GM10266 (cell line): ENCODE results near the gene FAM13A.

Experiments
- DNase-seq: peaks from one replicate; pipeline ENCODE4 v3.0.0; 2012; ENCODE audit errors: extremely low spot score
- CTCF ChIP-seq: IDR thresholded peaks from 2 replicates; pipeline ENCODE4 v1.5.1; 2012; ENCODE audit warnings: mild to moderate bottlenecking, low read depth; ENCODE audit not compliant: control insufficient read depth, insufficient read depth; ENCODE audit errors: missing control alignments

Gene FAM13A

GRCh38 chr4:89056953-89057398 lies at the start of gene FAM13A:
TSS of gene FAM13A (minus strand) at chr4:89057185. CDS start at chr4:89056964, 221 bp downstream.
- no peak for TF ChIP-seq CTCF
- DNase-seq: no peak

- DNase-seq: no peak
- TF ChIP-seq CTCF: no peak
Measured at GRCh38 chr4:89105726-89106125, 48.7 kb upstream of the FAM13A start.

GRCh38 chr4:89101256-89102161 lies 44.5 kb upstream of the FAM13A start:
- TF ChIP-seq CTCF: no peak
- peak; percentile 61 for DNase-seq

- DNase-seq: no peak
- no peak for TF ChIP-seq CTCF
Measured at GRCh38 chr4:89100853-89101252, 43.9 kb upstream of the FAM13A start.

- DNase-seq: no peak
- TF ChIP-seq CTCF: no peak
Measured at GRCh38 chr4:89099471-89099870, 42.5 kb upstream of the FAM13A start.

GRCh38 chr4:89099034-89099433 lies 42.0 kb upstream of the FAM13A start:
- no peak for DNase-seq
- no peak for TF ChIP-seq CTCF

- TF ChIP-seq CTCF: no peak
- DNase-seq: no peak
Measured at GRCh38 chr4:89078300-89078699, 21.3 kb upstream of the FAM13A start.
